CD14-positive monocyte (primary cell): ENCODE results near the gene GOLIM4. TPM values are rescaled to one million over a fixed set of nuclear protein-coding genes. Genes with fewer than 3 reads are reported as not detected.
A peak's percentile ranks its signal among the peaks of the same experiment; 100 is the strongest.

Experiments
- DNase-seq, 3 donors: peaks; one replicate each; pipeline ENCODE4 v3.0.0-alpha.2; 2011 to 2022
- H2AFZ ChIP-seq: 2 replicates; pipeline ENCODE4 v1.6.0; 2012; ENCODE audit warnings: mild to moderate bottlenecking, low read depth, low read length, inconsistent platforms; ENCODE audit not compliant: insufficient read depth, poor library complexity, severe bottlenecking
- H3K27ac ChIP-seq, 2 donors: 1 replicate in 1 of 2; 2 replicates in 1 of 2; pipeline ENCODE4 v1.5.1; 2012 to 2013; ENCODE audit warnings: low read length in 2 of 2, control low read depth in 1 of 2, inconsistent platforms in 1 of 2, low read depth in 1 of 2, mild to moderate bottlenecking in 1 of 2
- H3K27me3 ChIP-seq, 2 donors: one replicate each; pipeline versions ENCODE4 v1.6.0 to v1.6.1; 2011 to 2013; ENCODE audit warnings: low read length in 2 of 2; ENCODE audit not compliant: control insufficient read depth in 2 of 2, insufficient read depth in 2 of 2
- H3K36me3 ChIP-seq, 2 donors: replicated peaks in 1 of 2; 1 replicate in 1 of 2; 2 replicates in 1 of 2; pipeline versions ENCODE4 v1.5.1 to v1.6.1; 2012 to 2013; ENCODE audit warnings: low read length in 2 of 2, control low read depth in 1 of 2, inconsistent platforms in 1 of 2, mild to moderate bottlenecking in 1 of 2; ENCODE audit not compliant: insufficient read depth in 2 of 2, control insufficient read depth in 1 of 2
- H3K4me1 ChIP-seq, 2 donors: 1 replicate in 1 of 2; 2 replicates in 1 of 2; pipeline versions ENCODE4 v1.5.1 to v1.6.1; 2012 to 2013; ENCODE audit warnings: low read length in 2 of 2, control low read depth in 1 of 2, inconsistent platforms in 1 of 2, mild to moderate bottlenecking in 1 of 2, moderate library complexity in 1 of 2; ENCODE audit not compliant: insufficient read depth in 2 of 2, control insufficient read depth in 1 of 2
- H3K4me2 ChIP-seq: replicated peaks from 2 replicates; pipeline ENCODE3; 2012; ENCODE audit warnings: low read length, moderate library complexity, mild to moderate bottlenecking; ENCODE audit not compliant: poor library complexity, severe bottlenecking; ENCODE audit errors: extremely low read depth
- H3K4me3 ChIP-seq, 3 experiments: fragments of 200-600 bp in 1 of 3; sonication (generic) in 1 of 3; replicated peaks in 1 of 3; 1 replicate in 2 of 3; 2 replicates in 1 of 3; pipeline ENCODE4 v1.5.1; 2011 to 2013; ENCODE audit warnings: low read length in 3 of 3, mild to moderate bottlenecking in 3 of 3, control low read depth in 2 of 3, low read depth in 2 of 3, inconsistent platforms in 1 of 3, moderate library complexity in 1 of 3
- H3K79me2 ChIP-seq: 2 replicates; pipeline ENCODE4 v1.6.0; 2012; ENCODE audit warnings: mild to moderate bottlenecking, control low read depth, inconsistent platforms, low read length, moderate library complexity; ENCODE audit not compliant: insufficient read depth
- H3K9ac ChIP-seq: 2 replicates; pipeline ENCODE4 v1.6.0; 2017; ENCODE audit warnings: low read length, mild to moderate bottlenecking; ENCODE audit not compliant: insufficient read depth, poor library complexity, severe bottlenecking
- H3K9me3 ChIP-seq, 2 donors: replicated peaks in 1 of 2; 1 replicate in 1 of 2; 2 replicates in 1 of 2; pipeline versions ENCODE4 v1.5.1 to v1.6.1; 2012 to 2013; ENCODE audit warnings: low read length in 2 of 2, control low read depth in 1 of 2; ENCODE audit not compliant: control insufficient read depth in 1 of 2, insufficient read depth in 1 of 2
- H4K20me1 ChIP-seq: 2 replicates; pipeline ENCODE4 v1.6.0; 2012; ENCODE audit warnings: mild to moderate bottlenecking, low read length, control low read depth, moderate library complexity; ENCODE audit not compliant: insufficient read depth
- H3K27ac Mint-ChIP-seq, 7 donors: one replicate each; pipeline ENCODE4 v1.8.0; 2020; ENCODE audit warnings: mild to moderate bottlenecking in 7 of 7, mixed read lengths in 7 of 7, moderate library complexity in 6 of 7, inconsistent platforms in 2 of 7
- H3K27me3 Mint-ChIP-seq, 3 donors: one replicate each; pipeline ENCODE4 v1.8.0; 2021 to 2022; ENCODE audit warnings: low read depth in 3 of 3, mild to moderate bottlenecking in 3 of 3, mixed read lengths in 3 of 3, moderate library complexity in 3 of 3, inconsistent platforms in 1 of 3
- H3K36me3 Mint-ChIP-seq, 2 donors: one replicate each; pipeline ENCODE4 v1.8.0; 2020; ENCODE audit warnings: mixed read lengths in 2 of 2, inconsistent platforms in 1 of 2, mild to moderate bottlenecking in 1 of 2
- H3K4me1 Mint-ChIP-seq: one replicate; pipeline ENCODE4 v1.8.0; 2020; ENCODE audit warnings: mild to moderate bottlenecking, mixed read lengths
- H3K4me3 Mint-ChIP-seq, 2 donors: one replicate each; pipeline ENCODE4 v1.8.0; 2020; ENCODE audit warnings: mild to moderate bottlenecking in 2 of 2, mixed read lengths in 2 of 2, moderate library complexity in 1 of 2
- H3K9me3 Mint-ChIP-seq, 7 donors: one replicate each; pipeline ENCODE4 v1.8.0; 2020 to 2022; ENCODE audit warnings: mixed read lengths in 7 of 7, mild to moderate bottlenecking in 6 of 7, moderate library complexity in 6 of 7, inconsistent platforms in 2 of 7
- WGBS: methylation state at CpG from one replicate; pipeline ENCODE4 v1.1.5; 2013; ENCODE audit warnings: missing lambda C conversion rate; ENCODE audit not compliant: insufficient coverage; 5-methylcytosine and 5-hydroxymethylcytosine counted together
- intact Hi-C, 2 donors: fragments of 100-400 bp; cut with micrococcal nuclease; formaldehyde crosslinking; loops; one replicate each; pipeline versions ENCODE4 v1.15.0 to v1.15.1; 2023
- polyA plus RNA-seq, 3 donors: library from polyadenylated mRNA; depleted of rRNA in 1 of 3; unstranded in 2 of 3; stranded (reverse) in 1 of 3; fragments of 300-500 nt in 2 of 3; fragments of >200 nt in 1 of 3; fragmentation: Illumina TruSeq in 2 of 3; gene quantifications; 1 replicate in 2 of 3; 2 replicates in 1 of 3; pipeline ENCODE4 v1.2.3, GENCODE V29; 2012 to 2021
- TF ChIP-seq, protein P1 (sequence below): fragments of 200-600 bp; IDR thresholded peaks from one replicate; pipeline ENCODE4 v1.8.0; 2022; ENCODE audit warnings: antibody characterized with exemption, mild to moderate bottlenecking

Gene GOLIM4
- polyA plus RNA-seq, 3 donors: 3.5 to 6.4 (median 5.8) TPM

DNA sequence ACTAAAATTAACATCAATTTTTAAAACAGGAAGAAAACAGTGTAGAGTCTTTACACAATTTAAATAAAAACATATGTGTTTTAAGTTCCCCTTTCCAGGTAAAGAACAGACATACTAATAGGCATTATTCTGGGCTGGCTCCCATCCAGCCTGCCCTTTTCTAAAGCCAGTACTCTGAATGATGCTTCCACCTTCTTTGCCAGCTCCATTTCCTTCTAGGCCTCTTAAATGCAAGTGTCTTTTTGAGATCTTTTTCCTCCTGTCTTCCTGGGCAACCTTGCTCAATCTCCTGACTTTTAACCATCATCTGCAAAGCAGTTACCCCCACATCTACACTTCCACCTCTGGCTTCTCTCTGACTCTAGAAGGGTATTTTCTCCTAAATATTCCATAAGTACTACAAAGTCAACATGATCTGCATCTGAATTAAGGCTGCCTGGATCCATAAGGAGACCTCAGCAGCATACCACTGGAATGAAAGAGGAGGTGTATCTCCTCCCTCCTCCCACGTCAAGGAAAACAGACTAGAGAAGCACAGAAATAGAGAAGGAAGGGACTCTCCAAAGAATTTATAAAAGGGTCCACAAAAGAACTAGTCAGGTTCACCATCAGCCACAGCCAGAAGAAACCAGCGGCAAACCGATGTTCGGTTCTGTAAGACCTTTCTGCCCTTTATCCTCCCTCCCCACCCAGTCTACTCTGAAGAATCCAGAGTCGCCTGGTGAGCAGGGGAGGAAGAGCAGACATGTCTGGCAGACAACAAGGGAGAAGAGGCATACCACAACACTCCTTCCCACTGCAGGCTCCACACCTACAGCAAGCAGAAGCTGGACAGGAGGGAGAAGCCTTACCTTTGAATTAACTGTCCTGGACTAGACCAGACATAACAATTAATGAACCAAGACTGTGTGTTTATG, 47.1 kb downstream of the GOLIM4 start:
- H3K9me3 ChIP-seq: no peaks in the 10 kb centered on the region
- Mint-ChIP-seq H3K27ac (peak overlapping the region in 4 of 7 donors; percentile 13 to 66 (median 24)), H3K4me3 (no peak overlapping the region), H3K27me3 (no peaks in the 10 kb centered on the region), H3K9me3 (no peaks in the 10 kb centered on the region), H3K4me1 (peaks cover 13% of the 10 kb centered on the region), H3K36me3 (peaks cover 3 to 8% of the 10 kb centered on the region in 2 donors)
- no peaks in the 10 kb centered on the region for H3K4me1 ChIP-seq
- intact Hi-C loops: loop anchor here (2.0 to 5.0 kb wide), 2 partner anchors 116 to 119 kb away; no protein-coding TSS in a partner anchor
- H3K27me3 ChIP-seq: no peaks in the 10 kb centered on the region
- DNase-seq: no peak
- H3K4me3 ChIP-seq: no peak overlapping the region
- H3K36me3 ChIP-seq: peaks cover 0 to 4% of the 10 kb centered on the region in 2 donors
- H3K9ac ChIP-seq: no peak overlapping the region
- 100% methylated on average over 2 of the region's 5 CpGs for WGBS
- TF ChIP-seq, protein P1, sequence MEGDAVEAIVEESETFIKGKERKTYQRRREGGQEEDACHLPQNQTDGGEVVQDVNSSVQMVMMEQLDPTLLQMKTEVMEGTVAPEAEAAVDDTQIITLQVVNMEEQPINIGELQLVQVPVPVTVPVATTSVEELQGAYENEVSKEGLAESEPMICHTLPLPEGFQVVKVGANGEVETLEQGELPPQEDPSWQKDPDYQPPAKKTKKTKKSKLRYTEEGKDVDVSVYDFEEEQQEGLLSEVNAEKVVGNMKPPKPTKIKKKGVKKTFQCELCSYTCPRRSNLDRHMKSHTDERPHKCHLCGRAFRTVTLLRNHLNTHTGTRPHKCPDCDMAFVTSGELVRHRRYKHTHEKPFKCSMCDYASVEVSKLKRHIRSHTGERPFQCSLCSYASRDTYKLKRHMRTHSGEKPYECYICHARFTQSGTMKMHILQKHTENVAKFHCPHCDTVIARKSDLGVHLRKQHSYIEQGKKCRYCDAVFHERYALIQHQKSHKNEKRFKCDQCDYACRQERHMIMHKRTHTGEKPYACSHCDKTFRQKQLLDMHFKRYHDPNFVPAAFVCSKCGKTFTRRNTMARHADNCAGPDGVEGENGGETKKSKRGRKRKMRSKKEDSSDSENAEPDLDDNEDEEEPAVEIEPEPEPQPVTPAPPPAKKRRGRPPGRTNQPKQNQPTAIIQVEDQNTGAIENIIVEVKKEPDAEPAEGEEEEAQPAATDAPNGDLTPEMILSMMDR: peak; percentile 8
- H3K27ac ChIP-seq: no peak overlapping the region
- H3K4me2 ChIP-seq: no peak overlapping the region
- H4K20me1 ChIP-seq: no peaks in the 10 kb centered on the region
- H3K79me2 ChIP-seq: no peaks in the 10 kb centered on the region
- no peak overlapping the region for H2AFZ ChIP-seq

DNA sequence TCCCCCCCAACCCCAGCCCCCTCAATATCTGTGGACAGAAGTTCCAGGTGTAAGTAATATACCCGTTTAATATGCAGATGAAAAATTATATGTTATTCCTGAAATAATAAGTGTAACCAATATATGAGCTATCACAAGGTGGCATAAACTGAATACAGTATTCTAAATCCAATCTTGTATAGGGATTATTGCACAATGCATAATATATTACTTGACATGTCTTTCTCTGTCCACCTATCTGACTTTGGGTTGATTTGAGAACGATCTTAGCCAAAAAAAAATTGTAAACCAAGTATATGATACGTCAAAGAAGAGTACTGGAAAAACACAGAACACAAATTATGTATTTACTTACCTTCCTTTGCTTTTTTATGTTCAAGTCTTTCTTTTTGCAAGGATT, 47.8 kb downstream of the GOLIM4 start:
- no peaks in the 10 kb centered on the region for H3K27me3 ChIP-seq
- H3K36me3 ChIP-seq: peaks cover 0 to 11% of the 10 kb centered on the region in 2 donors
- peaks cover 13% of the 10 kb centered on the region for H3K4me1 Mint-ChIP-seq
- H3K9me3 ChIP-seq: no peaks in the 10 kb centered on the region
- H3K4me2 ChIP-seq: no peak overlapping the region
- no peaks in the 10 kb centered on the region for H4K20me1 ChIP-seq
- H3K27me3 Mint-ChIP-seq: no peaks in the 10 kb centered on the region
- no peak overlapping the region for H3K4me3 Mint-ChIP-seq
- H3K27ac ChIP-seq: no peak overlapping the region
- DNase-seq: no peak
- no peak overlapping the region for H3K9ac ChIP-seq
- H3K4me3 ChIP-seq: no peak overlapping the region
- intact Hi-C loops: loop anchor here (2.0 to 5.0 kb wide), 2 partner anchors 117 to 119 kb away; no protein-coding TSS in a partner anchor
- no peaks in the 10 kb centered on the region for H3K9me3 Mint-ChIP-seq
- H3K79me2 ChIP-seq: no peaks in the 10 kb centered on the region
- no peak overlapping the region for H2AFZ ChIP-seq
- no peak overlapping the region for H3K27ac Mint-ChIP-seq
- WGBS: no CpG with 5 or more reads among the region's 3 CpGs
- TF ChIP-seq, protein P1: no peak
- peaks cover 9 to 15% of the 10 kb centered on the region in 2 donors for H3K36me3 Mint-ChIP-seq
- no peaks in the 10 kb centered on the region for H3K4me1 ChIP-seq
